ENCODE measurements around the gene VTA1.

- TF ChIP-seq MYC (IDR thresholded peaks at IDR 0.05; ENCODE audit: low read depth, low read length) (no peak), POLR2A (IDR thresholded peaks at IDR 0.05; ENCODE audit: extremely low read depth, insufficient read length) (no peak)
- TF ChIP-seq, protein P1, sequence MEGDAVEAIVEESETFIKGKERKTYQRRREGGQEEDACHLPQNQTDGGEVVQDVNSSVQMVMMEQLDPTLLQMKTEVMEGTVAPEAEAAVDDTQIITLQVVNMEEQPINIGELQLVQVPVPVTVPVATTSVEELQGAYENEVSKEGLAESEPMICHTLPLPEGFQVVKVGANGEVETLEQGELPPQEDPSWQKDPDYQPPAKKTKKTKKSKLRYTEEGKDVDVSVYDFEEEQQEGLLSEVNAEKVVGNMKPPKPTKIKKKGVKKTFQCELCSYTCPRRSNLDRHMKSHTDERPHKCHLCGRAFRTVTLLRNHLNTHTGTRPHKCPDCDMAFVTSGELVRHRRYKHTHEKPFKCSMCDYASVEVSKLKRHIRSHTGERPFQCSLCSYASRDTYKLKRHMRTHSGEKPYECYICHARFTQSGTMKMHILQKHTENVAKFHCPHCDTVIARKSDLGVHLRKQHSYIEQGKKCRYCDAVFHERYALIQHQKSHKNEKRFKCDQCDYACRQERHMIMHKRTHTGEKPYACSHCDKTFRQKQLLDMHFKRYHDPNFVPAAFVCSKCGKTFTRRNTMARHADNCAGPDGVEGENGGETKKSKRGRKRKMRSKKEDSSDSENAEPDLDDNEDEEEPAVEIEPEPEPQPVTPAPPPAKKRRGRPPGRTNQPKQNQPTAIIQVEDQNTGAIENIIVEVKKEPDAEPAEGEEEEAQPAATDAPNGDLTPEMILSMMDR (IDR thresholded peaks at IDR 0.05; ENCODE audit: low read depth, low read length), result no peak
- TF ChIP-seq, protein P2, sequence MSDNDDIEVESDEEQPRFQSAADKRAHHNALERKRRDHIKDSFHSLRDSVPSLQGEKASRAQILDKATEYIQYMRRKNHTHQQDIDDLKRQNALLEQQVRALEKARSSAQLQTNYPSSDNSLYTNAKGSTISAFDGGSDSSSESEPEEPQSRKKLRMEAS (IDR thresholded peaks at IDR 0.05; ENCODE audit: low read depth, low read length), result no peak
Observed at GRCh38 chr6:142218446-142218845, 71.4 kb downstream of the VTA1 start.

Data from NB4 (cell line).